Measurements from ENCODE around the gene KRTAP4-9.

GRCh38 chr17:41096055-41096454, 9.1 kb upstream of the KRTAP4-9 start:
- TF ChIP-seq ELK1 (CRISPR knock-in tag; IDR thresholded peaks at IDR 0.05) (no peak), POLR2AphosphoS5 (IDR thresholded peaks at IDR 0.05; ENCODE audit: control insufficient read depth, insufficient read depth, low read depth, low read length) (no peak), NFE2 (IDR thresholded peaks at IDR 0.05; ENCODE audit: low read depth) (no peak), PYGO2 (tag; IDR thresholded peaks at IDR 0.05) (no peak)
